Esophagus squamous epithelium (tissue), 5 donors: ENCODE measurements around the gene SMOC1. TPM values are rescaled to one million over a fixed set of nuclear protein-coding genes. Genes with fewer than 3 reads are reported as not detected.

Source experiments
- DNase-seq: peaks from one replicate; lab custom pipeline; 2025; lab: John Stamatoyannopoulos, UW
- H3K27ac ChIP-seq, 4 donors: fragments of 200-600 bp; sonication (generic); one replicate each; pipeline ENCODE4 v1.5.1; 2016 to 2019; ENCODE audit warnings: mild to moderate bottlenecking in 1 of 4
- H3K27me3 ChIP-seq, 4 donors: fragments of 200-600 bp; sonication (generic); 1 replicate in 3 of 4; 2 replicates in 1 of 4; pipeline versions ENCODE4 v1.5.1 to v1.6.0; 2017 to 2021; ENCODE audit warnings: antibody characterized with exemption in 1 of 4
- H3K36me3 ChIP-seq, 3 donors: fragments of 200-600 bp; sonication (generic); one replicate each; pipeline ENCODE4 v1.5.1; 2016 to 2019
- H3K4me1 ChIP-seq, 3 donors: fragments of 200-600 bp; sonication (generic); one replicate each; pipeline ENCODE4 v1.5.1; 2017 to 2019
- H3K4me3 ChIP-seq, 4 donors: fragments of 200-600 bp; sonication (generic); 1 replicate in 3 of 4; 2 replicates in 1 of 4; pipeline ENCODE4 v1.5.1; 2016 to 2019; ENCODE audit warnings: mild to moderate bottlenecking in 2 of 4, moderate library complexity in 1 of 4
- H3K9me3 ChIP-seq, 3 donors: fragments of 200-600 bp; sonication (generic); one replicate each; pipeline ENCODE4 v1.5.1; 2016 to 2019
- CTCF ChIP-seq, 6 experiments: fragments of 450-650 bp in 4 of 6; fragments of 200-600 bp in 2 of 6; sonication (generic) in 2 of 6; IDR thresholded peaks; one replicate each; pipeline ENCODE4 v1.5.1; 2016 to 2019; ENCODE audit warnings: antibody characterized with exemption in 6 of 6, mild to moderate bottlenecking in 4 of 6, moderate library complexity in 4 of 6
- POLR2A ChIP-seq, 4 donors: fragments of 450-650 bp; IDR thresholded peaks; one replicate each; pipeline ENCODE4 v1.6.1; 2017; ENCODE audit warnings: antibody characterized with exemption in 4 of 4, mild to moderate bottlenecking in 4 of 4, moderate library complexity in 3 of 4
- WGBS, 2 donors: methylation state at CpG; one replicate each; pipeline ENCODE4 v1.1.5; 2018; 5-methylcytosine and 5-hydroxymethylcytosine counted together
- intact Hi-C: fragments of 100-400 bp; cut with DNase I; formaldehyde crosslinking; loops from one replicate; pipeline ENCODE4 v1.15.0; 2022
- total RNA-seq, 4 donors: library from RNA; depleted of rRNA; stranded (reverse); fragments of >200 nt; gene quantifications; one replicate each; pipeline ENCODE4 v1.1.0, GENCODE V29; 2016
- donor health status: DM: yes; HTN: yes; CAD: no.

The SMOC1 gene
- total RNA-seq, 4 donors from 2014 or later: 1.1 TPM; not detected in 3

GRCh38 chr14:69983317-69983716, 104.1 kb downstream of the SMOC1 start:
- no peaks in the 10 kb centered on the region for H3K9me3 ChIP-seq
- H3K27me3 ChIP-seq: peaks cover 0 to 59% (median 0%) of the 10 kb centered on the region in 4 donors
- no peaks in the 10 kb centered on the region for H3K36me3 ChIP-seq
- intact Hi-C loops: no loop called here
- no peaks in the 10 kb centered on the region for H3K4me1 ChIP-seq
- TF ChIP-seq POLR2A (IDR thresholded peaks at IDR 0.05): no peak
- no peak for TF ChIP-seq CTCF (IDR thresholded peaks at IDR 0.05)
- H3K27ac ChIP-seq: no peak overlapping the region
- H3K4me3 ChIP-seq: no peak overlapping the region
- 62 to 68% methylated on average over 3 to 4 of the region's 4 CpGs for WGBS, 2 donors
- no peak for DNase-seq

GRCh38 chr14:69985463-69985862, 106.2 kb downstream of the SMOC1 start:
- no peak overlapping the region for H3K27ac ChIP-seq
- DNase-seq: no peak
- no peaks in the 10 kb centered on the region for H3K4me1 ChIP-seq
- H3K36me3 ChIP-seq: no peaks in the 10 kb centered on the region
- H3K27me3 ChIP-seq: peaks cover 0 to 51% (median 0%) of the 10 kb centered on the region in 4 donors
- H3K9me3 ChIP-seq: no peaks in the 10 kb centered on the region
- intact Hi-C loops: no loop called here
- H3K4me3 ChIP-seq: no peak overlapping the region
- WGBS, 2 donors: 36 to 46% methylated on average over 1 of the region's 1 CpG
- no peak for TF ChIP-seq POLR2A (IDR thresholded peaks at IDR 0.05)
- TF ChIP-seq CTCF (IDR thresholded peaks at IDR 0.05): no peak

- H3K4me3 ChIP-seq: no peak overlapping the region
- peaks cover 0 to 48% (median 0%) of the 10 kb centered on the region in 4 donors for H3K27me3 ChIP-seq
- intact Hi-C loops: no loop called here
- no peaks in the 10 kb centered on the region for H3K4me1 ChIP-seq
- TF ChIP-seq CTCF (IDR thresholded peaks at IDR 0.05) (no peak), POLR2A (IDR thresholded peaks at IDR 0.05) (no peak)
- DNase-seq: no peak
- H3K36me3 ChIP-seq: no peaks in the 10 kb centered on the region
- 54 to 70% methylated on average over 7 of the region's 7 CpGs for WGBS, 2 donors
- no peak overlapping the region for H3K27ac ChIP-seq
- no peaks in the 10 kb centered on the region for H3K9me3 ChIP-seq
These were observed 107.1 kb downstream of the SMOC1 start for GRCh38 chr14:69986336-69986735.

- intact Hi-C loops: no loop called here
- WGBS, 2 donors: 72 to 88% methylated on average over 5 to 11 of the region's 13 CpGs
These were observed 108.3 kb downstream of the SMOC1 start for GRCh38 chr14:69987406-69988121.

More at GRCh38 chr14:69987406-69988121, 108.3 kb downstream of the SMOC1 start:
- Histone ChIP-seq H3K27ac (no peak overlapping the region), H3K9me3 (no peaks in the 10 kb centered on the region), H3K4me1 (no peaks in the 10 kb centered on the region), H3K27me3 (peaks cover 0 to 38% (median 0%) of the 10 kb centered on the region in 4 donors), H3K36me3 (no peaks in the 10 kb centered on the region), H3K4me3 (no peak overlapping the region)
- TF ChIP-seq POLR2A (IDR thresholded peaks at IDR 0.05): no peak
- TF ChIP-seq CTCF (IDR thresholded peaks at IDR 0.05): no peak
- no peak for DNase-seq
